GM18499 (cell line): ENCODE results near the gene GMCL2.
"Not testable (repeated sequence)": the region's sequence is repeated elsewhere in the genome, so short reads cannot be mapped to it uniquely, and the experiment has no call there.

Source experiments
- ATAC-seq: cut with Tn5 transposase; IDR thresholded peaks from one replicate; pipeline ENCODE4 v1.9.1; 2021; ENCODE audit warnings: moderate number of reproducible peaks; ENCODE audit not compliant: insufficient read depth, unreplicated experiment

The GMCL2 gene

GRCh38 chr5:178187014-178187413, at the start of gene GMCL2:
Gene GMCL2 (minus strand): TSS chr5:178187371. CDS start chr5:178187299, 72 bp downstream.
- ATAC-seq, result no peak

GRCh38 chr5:178236679-178237078, 49.5 kb upstream of the GMCL2 start:
- no peak for ATAC-seq

- no peak for ATAC-seq
Observed at GRCh38 chr5:178236126-178236525, 49.0 kb upstream of the GMCL2 start.

- no peak for ATAC-seq
Observed at GRCh38 chr5:178235588-178235974, 48.4 kb upstream of the GMCL2 start.

- no peak for ATAC-seq
Observed at GRCh38 chr5:178234750-178235587, 47.8 kb upstream of the GMCL2 start.

- no peak for ATAC-seq
Observed at GRCh38 chr5:178234121-178234749, 47.1 kb upstream of the GMCL2 start.

- no peak for ATAC-seq
Observed at GRCh38 chr5:178232920-178233429, 45.8 kb upstream of the GMCL2 start.

GRCh38 chr5:178232124-178232919, 45.2 kb upstream of the GMCL2 start, which contains the start of gene PHYKPL:
Gene PHYKPL (minus strand): TSS chr5:178232802. CDS start chr5:178232550, 252 bp downstream.
- no peak for ATAC-seq

- ATAC-seq, result no peak
Observed at GRCh38 chr5:178231539-178232123, 44.5 kb upstream of the GMCL2 start.

- no peak for ATAC-seq
Observed at GRCh38 chr5:178230879-178231538, 43.8 kb upstream of the GMCL2 start.

GRCh38 chr5:178229861-178230260, 42.7 kb upstream of the GMCL2 start:
- ATAC-seq, result no peak

GRCh38 chr5:178229111-178229510, 41.9 kb upstream of the GMCL2 start:
- not testable (repeated sequence) for ATAC-seq

- ATAC-seq, result no peak
Observed at GRCh38 chr5:178228609-178229008, 41.4 kb upstream of the GMCL2 start.

GRCh38 chr5:178227929-178228328, 40.8 kb upstream of the GMCL2 start:
- no peak for ATAC-seq

GRCh38 chr5:178227138-178227659, 40.0 kb upstream of the GMCL2 start:
- ATAC-seq, result no peak

GRCh38 chr5:178225174-178225573, 38.0 kb upstream of the GMCL2 start:
- ATAC-seq, result no peak

GRCh38 chr5:178224403-178224802, 37.2 kb upstream of the GMCL2 start:
- no peak for ATAC-seq

- ATAC-seq, result no peak
Observed at GRCh38 chr5:178223828-178224335, 36.7 kb upstream of the GMCL2 start.

- no peak for ATAC-seq
Observed at GRCh38 chr5:178223196-178223773, 36.1 kb upstream of the GMCL2 start.
